ENCODE measurements around the gene PLD5. TPM values are rescaled to one million over a fixed set of nuclear protein-coding genes. Genes with fewer than 3 reads are reported as not detected.
"Not testable (repeated sequence)": the region's sequence is repeated elsewhere in the genome, so short reads cannot be mapped to it uniquely, and the experiment has no call there.

PLD5 gene
- total RNA-seq, 2 experiments from 2014 or later, result not detected

- Mint-ChIP-seq H3K27ac (no peak overlapping the region), H3K36me3 (ENCODE audit: low read depth) (no peaks in the 10 kb centered on the region), H3K4me3 (no peak overlapping the region), H3K27me3 (ENCODE audit: low read depth) (no peaks in the 10 kb centered on the region), H3K9me3 (ENCODE audit: insufficient read depth) (no peaks in the 10 kb centered on the region), H3K4me1 (ENCODE audit: low read depth) (peaks cover 3% of the 10 kb centered on the region)
- ChIA-PET CTCF (no interaction called here), POLR2A (no interaction called here)
- ATAC-seq, result no peak
- no peak for DNase-seq
Measured at GRCh38 chr1:242147096-242147976, 377.2 kb downstream of the PLD5 start.

DNA sequence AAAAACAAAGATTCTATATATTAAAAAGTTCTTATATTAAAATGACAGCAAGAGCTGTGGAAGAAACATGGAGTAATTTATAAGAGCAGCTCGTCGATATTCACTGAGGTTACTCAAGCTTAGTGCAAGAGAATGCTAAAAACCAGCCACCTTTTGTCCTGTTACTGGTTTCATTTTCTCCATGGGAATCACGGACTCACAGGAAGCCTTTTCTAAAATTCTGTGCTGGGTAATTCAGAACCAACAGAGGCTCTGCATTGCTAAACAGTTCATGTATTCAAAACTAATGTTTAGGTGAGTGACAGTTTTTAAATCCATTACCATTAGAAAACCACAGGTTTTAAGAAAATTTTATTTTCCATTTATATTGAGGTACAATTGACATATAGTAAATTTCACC, 377.8 kb downstream of the PLD5 start:
- Mint-ChIP-seq H3K4me1 (ENCODE audit: low read depth) (peaks cover 3% of the 10 kb centered on the region), H3K4me3 (no peak overlapping the region), H3K36me3 (ENCODE audit: low read depth) (no peaks in the 10 kb centered on the region), H3K27me3 (ENCODE audit: low read depth) (no peaks in the 10 kb centered on the region), H3K9me3 (ENCODE audit: insufficient read depth) (no peaks in the 10 kb centered on the region), H3K27ac (no peak overlapping the region)
- POLR2A ChIA-PET, result no interaction called here
- DNase-seq, result no peak
- CTCF ChIA-PET, result no interaction called here
- ATAC-seq, result no peak

GRCh38 chr1:242140836-242141235, 383.7 kb downstream of the PLD5 start:
- Mint-ChIP-seq H3K4me3 (no peak overlapping the region), H3K4me1 (ENCODE audit: low read depth) (no peaks in the 10 kb centered on the region), H3K27ac (no peak overlapping the region), H3K36me3 (ENCODE audit: low read depth) (no peaks in the 10 kb centered on the region), H3K27me3 (ENCODE audit: low read depth) (no peaks in the 10 kb centered on the region), H3K9me3 (ENCODE audit: insufficient read depth) (no peaks in the 10 kb centered on the region)
- ChIA-PET POLR2A (no interaction called here), CTCF (no interaction called here)
- DNase-seq (no peak), ATAC-seq (no peak)

GRCh38 chr1:242139986-242140385, 384.5 kb downstream of the PLD5 start:
- Mint-ChIP-seq H3K9me3 (ENCODE audit: insufficient read depth) (no peaks in the 10 kb centered on the region), H3K27me3 (ENCODE audit: low read depth) (no peaks in the 10 kb centered on the region), H3K27ac (no peak overlapping the region), H3K4me1 (ENCODE audit: low read depth) (no peaks in the 10 kb centered on the region), H3K36me3 (ENCODE audit: low read depth) (no peaks in the 10 kb centered on the region), H3K4me3 (no peak overlapping the region)
- ChIA-PET POLR2A (no interaction called here), CTCF (no interaction called here)
- DNase-seq (no peak), ATAC-seq (no peak)

GRCh38 chr1:242139442-242139841, 385.1 kb downstream of the PLD5 start:
- no peak overlapping the region for H3K27ac Mint-ChIP-seq
- ChIA-PET POLR2A (no interaction called here), CTCF (no interaction called here)
- ATAC-seq (no peak), DNase-seq (no peak)
- H3K9me3 Mint-ChIP-seq (ENCODE audit: insufficient read depth), result no peaks in the 10 kb centered on the region
- H3K4me1 Mint-ChIP-seq (ENCODE audit: low read depth), result no peaks in the 10 kb centered on the region
- no peaks in the 10 kb centered on the region for H3K36me3 Mint-ChIP-seq (ENCODE audit: low read depth)
- H3K4me3 Mint-ChIP-seq, result no peak overlapping the region
- no peaks in the 10 kb centered on the region for H3K27me3 Mint-ChIP-seq (ENCODE audit: low read depth)

DNA sequence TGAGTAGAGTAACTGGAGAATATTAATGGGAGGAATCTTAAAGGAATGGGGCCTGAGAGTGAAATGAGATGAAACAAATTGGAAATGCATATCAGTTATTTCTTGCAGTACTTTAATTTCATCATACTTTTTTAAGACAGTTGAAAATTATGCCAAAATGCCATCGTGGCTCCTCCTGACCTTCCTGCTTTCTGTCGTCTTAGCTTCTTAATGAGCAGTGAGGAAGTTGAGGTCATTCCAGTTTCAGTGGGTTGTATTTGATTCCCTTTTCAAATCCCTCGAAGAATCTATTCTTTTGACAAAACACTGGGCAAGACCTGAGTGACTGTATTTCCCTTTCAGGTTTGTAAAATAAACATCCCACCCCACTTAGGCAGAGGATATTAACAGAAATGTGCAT, 390.7 kb downstream of the PLD5 start:
- Mint-ChIP-seq H3K27ac (no peak overlapping the region), H3K4me3 (no peak overlapping the region), H3K4me1 (ENCODE audit: low read depth) (no peaks in the 10 kb centered on the region), H3K36me3 (ENCODE audit: low read depth) (no peaks in the 10 kb centered on the region), H3K9me3 (ENCODE audit: insufficient read depth) (no peaks in the 10 kb centered on the region), H3K27me3 (ENCODE audit: low read depth) (no peaks in the 10 kb centered on the region)
- POLR2A ChIA-PET, result no interaction called here
- CTCF ChIA-PET, result no interaction called here
- DNase-seq, result no peak
- no peak for ATAC-seq

DNA sequence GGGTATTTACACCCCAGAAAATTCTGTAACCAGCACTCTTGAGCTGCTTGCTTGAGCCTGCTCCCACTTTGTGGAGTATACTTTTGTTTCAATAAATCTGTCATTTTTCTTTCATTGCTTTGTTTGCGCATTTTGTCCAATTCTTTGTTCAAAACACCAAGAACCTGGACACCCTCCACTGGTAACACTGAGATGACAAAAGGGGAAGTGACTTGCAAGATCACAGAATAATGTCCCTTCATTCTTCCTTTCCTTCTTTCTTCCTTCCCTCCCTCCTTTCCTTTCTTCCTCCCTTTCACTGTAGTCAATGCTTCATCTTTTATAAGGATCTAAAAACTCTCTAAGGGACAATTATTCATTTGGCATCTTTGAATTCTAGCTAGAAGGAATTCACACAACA, 391.1 kb downstream of the PLD5 start:
- DNase-seq (no peak), ATAC-seq (no peak)
- no peak overlapping the region for H3K27ac Mint-ChIP-seq
- H3K36me3 Mint-ChIP-seq (ENCODE audit: low read depth), result no peaks in the 10 kb centered on the region
- ChIA-PET CTCF (no interaction called here), POLR2A (no interaction called here)
- no peaks in the 10 kb centered on the region for H3K9me3 Mint-ChIP-seq (ENCODE audit: insufficient read depth)
- no peaks in the 10 kb centered on the region for H3K27me3 Mint-ChIP-seq (ENCODE audit: low read depth)
- no peaks in the 10 kb centered on the region for H3K4me1 Mint-ChIP-seq (ENCODE audit: low read depth)
- H3K4me3 Mint-ChIP-seq, result no peak overlapping the region

- Mint-ChIP-seq H3K27me3 (ENCODE audit: low read depth) (no peaks in the 10 kb centered on the region), H3K9me3 (ENCODE audit: insufficient read depth) (no peaks in the 10 kb centered on the region), H3K36me3 (ENCODE audit: low read depth) (no peaks in the 10 kb centered on the region), H3K27ac (no peak overlapping the region), H3K4me3 (no peak overlapping the region), H3K4me1 (ENCODE audit: low read depth) (no peaks in the 10 kb centered on the region)
- CTCF ChIA-PET, result no interaction called here
- POLR2A ChIA-PET, result no interaction called here
- DNase-seq, result no peak
- no peak for ATAC-seq
Measured at GRCh38 chr1:242132121-242132817, 392.2 kb downstream of the PLD5 start.

DNA sequence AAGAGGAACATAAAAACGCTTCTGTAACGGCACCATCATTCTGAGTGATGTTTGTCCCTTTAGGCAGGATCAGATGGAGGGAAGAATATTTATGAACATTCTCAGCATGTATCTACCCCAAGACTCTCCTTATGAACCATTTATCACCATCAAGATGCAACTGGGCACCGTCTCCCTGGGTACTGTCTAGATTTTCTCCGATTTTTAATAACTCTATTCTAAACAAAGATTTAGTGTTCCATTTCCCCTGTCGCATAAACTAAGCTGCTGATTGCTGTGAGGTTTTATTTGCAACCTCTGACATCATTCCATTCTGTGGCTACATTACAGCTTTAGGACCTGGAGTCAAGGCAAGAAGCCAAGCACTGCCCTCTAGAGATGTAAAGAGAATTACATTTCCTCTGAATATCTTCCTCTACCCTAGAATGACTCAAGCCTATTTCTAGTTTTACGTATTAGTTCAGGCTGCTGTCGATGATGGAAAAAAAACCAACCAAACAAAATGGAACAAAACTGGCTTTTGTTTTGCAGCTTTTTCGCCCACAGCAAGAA, 395.5 kb downstream of the PLD5 start:
- H3K4me3 Mint-ChIP-seq, result no peak overlapping the region
- ChIA-PET CTCF (no interaction called here), POLR2A (no interaction called here)
- H3K27me3 Mint-ChIP-seq (ENCODE audit: low read depth), result no peaks in the 10 kb centered on the region
- no peaks in the 10 kb centered on the region for H3K4me1 Mint-ChIP-seq (ENCODE audit: low read depth)
- DNase-seq (no peak), ATAC-seq (no peak)
- no peaks in the 10 kb centered on the region for H3K36me3 Mint-ChIP-seq (ENCODE audit: low read depth)
- no peak overlapping the region for H3K27ac Mint-ChIP-seq
- H3K9me3 Mint-ChIP-seq (ENCODE audit: insufficient read depth), result no peaks in the 10 kb centered on the region

- POLR2A ChIA-PET, result no interaction called here
- H3K9me3 Mint-ChIP-seq (ENCODE audit: insufficient read depth), result no peaks in the 10 kb centered on the region
- H3K36me3 Mint-ChIP-seq (ENCODE audit: low read depth), result no peaks in the 10 kb centered on the region
- H3K27ac Mint-ChIP-seq, result no peak overlapping the region
- no peaks in the 10 kb centered on the region for H3K27me3 Mint-ChIP-seq (ENCODE audit: low read depth)
- H3K4me3 Mint-ChIP-seq, result no peak overlapping the region
- ATAC-seq (no peak), DNase-seq (no peak)
- no peaks in the 10 kb centered on the region for H3K4me1 Mint-ChIP-seq (ENCODE audit: low read depth)
- CTCF ChIA-PET, result no interaction called here
Measured at GRCh38 chr1:242120432-242120831, 404.1 kb downstream of the PLD5 start.

GRCh38 chr1:242100921-242101320, 423.6 kb downstream of the PLD5 start:
- no peaks in the 10 kb centered on the region for H3K4me1 Mint-ChIP-seq (ENCODE audit: low read depth)
- ChIA-PET CTCF (no interaction called here), POLR2A (no interaction called here)
- no peak overlapping the region for H3K27ac Mint-ChIP-seq
- H3K36me3 Mint-ChIP-seq (ENCODE audit: low read depth), result no peaks in the 10 kb centered on the region
- H3K27me3 Mint-ChIP-seq (ENCODE audit: low read depth), result no peaks in the 10 kb centered on the region
- DNase-seq (no peak), ATAC-seq (no peak)
- H3K9me3 Mint-ChIP-seq (ENCODE audit: insufficient read depth), result no peaks in the 10 kb centered on the region
- H3K4me3 Mint-ChIP-seq, result no peak overlapping the region

DNA sequence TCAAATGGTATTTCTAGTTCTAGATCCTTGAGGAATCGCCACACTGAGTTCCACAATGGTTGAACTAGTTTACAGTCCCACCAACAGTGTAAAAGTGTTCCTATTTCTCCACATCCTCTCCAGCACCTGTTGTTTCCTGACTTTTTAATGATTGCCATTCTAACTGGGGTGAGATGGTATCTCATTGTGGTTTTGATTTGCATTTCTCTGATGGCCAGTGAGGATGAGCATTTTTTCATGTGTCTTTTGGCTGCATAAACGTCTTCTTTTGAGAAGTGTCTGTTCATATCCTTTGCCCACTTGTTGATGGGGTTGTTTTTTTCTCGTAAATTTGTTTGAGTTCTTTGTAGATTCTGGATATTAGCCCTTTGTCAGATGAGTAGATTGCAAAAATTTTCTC, 427.2 kb downstream of the PLD5 start:
- POLR2A ChIA-PET; H3K27me3 Mint-ChIP-seq (ENCODE audit: low read depth); H3K4me3 Mint-ChIP-seq; H3K36me3 Mint-ChIP-seq (ENCODE audit: low read depth); ATAC-seq; H3K4me1 Mint-ChIP-seq (ENCODE audit: low read depth); H3K9me3 Mint-ChIP-seq (ENCODE audit: insufficient read depth); CTCF ChIA-PET; DNase-seq; H3K27ac Mint-ChIP-seq: not testable (repeated sequence)
